Cardiac fibroblast (primary cell): ENCODE data around the gene PGM3.

ENCODE experiments used
- DNase-seq, 2 donors: peaks; one replicate each; pipeline versions ENCODE4 v3.0.0 to v3.0.0-alpha.2; 2010; ENCODE audit warnings: low read depth in 2 of 2
- H3K4me3 ChIP-seq, 2 donors: replicated peaks in 1 of 2; 1 replicate in 1 of 2; 2 replicates in 1 of 2; pipeline ENCODE4 v1.5.1; 2011; ENCODE audit warnings: low read depth in 2 of 2, low read length in 2 of 2, mild to moderate bottlenecking in 2 of 2, moderate library complexity in 1 of 2
- CTCF ChIP-seq: IDR thresholded peaks from one replicate; pipeline ENCODE4 v1.5.1; 2011; ENCODE audit warnings: low read depth, mild to moderate bottlenecking, low read length, inconsistent platforms

Gene PGM3, protein sequence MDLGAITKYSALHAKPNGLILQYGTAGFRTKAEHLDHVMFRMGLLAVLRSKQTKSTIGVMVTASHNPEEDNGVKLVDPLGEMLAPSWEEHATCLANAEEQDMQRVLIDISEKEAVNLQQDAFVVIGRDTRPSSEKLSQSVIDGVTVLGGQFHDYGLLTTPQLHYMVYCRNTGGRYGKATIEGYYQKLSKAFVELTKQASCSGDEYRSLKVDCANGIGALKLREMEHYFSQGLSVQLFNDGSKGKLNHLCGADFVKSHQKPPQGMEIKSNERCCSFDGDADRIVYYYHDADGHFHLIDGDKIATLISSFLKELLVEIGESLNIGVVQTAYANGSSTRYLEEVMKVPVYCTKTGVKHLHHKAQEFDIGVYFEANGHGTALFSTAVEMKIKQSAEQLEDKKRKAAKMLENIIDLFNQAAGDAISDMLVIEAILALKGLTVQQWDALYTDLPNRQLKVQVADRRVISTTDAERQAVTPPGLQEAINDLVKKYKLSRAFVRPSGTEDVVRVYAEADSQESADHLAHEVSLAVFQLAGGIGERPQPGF

DNA sequence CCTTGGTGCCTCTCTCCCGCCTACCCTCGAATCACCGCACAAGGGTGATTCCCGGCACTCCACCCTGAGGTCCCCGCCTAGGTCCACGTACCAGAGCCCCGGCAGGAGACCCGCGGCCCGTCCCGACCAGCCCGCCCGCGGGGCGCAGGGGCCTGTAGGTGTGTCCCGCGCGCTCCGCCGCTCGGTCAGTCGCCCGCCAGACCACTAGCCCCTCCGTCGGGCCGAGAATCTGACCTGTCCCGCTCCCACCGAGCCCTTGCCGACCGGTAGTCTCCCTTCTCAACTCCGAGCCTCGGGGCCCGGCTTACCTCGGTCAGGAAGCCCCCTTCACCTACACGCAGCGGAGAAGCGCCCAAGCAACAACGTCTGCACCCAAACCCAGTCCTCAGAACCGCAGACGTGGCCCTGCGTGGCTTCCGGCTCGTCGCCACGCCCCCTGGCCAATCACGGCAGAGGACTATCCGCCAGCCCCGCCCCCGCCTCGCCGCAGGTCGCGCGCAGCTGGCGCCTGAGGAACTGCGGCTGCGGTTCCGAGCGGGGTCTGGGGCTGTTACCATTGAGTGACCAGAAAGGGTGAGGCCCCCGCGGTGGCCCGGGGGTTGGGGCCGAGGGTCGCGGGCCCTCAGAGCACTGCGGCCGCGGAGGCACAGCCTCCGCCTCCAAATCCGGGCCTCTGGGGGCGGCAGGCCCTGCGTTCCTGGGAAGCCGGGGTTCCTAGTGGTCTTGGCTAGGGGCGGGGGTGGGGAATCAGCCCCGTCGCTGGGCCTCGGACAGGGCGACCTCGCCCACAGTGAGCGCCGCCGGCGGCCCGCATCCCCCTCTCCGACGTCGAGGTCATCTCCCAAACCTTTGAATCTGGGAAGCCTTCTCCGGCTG lies at the start of gene PGM3, which contains the start of gene RWDD2A:
Gene PGM3 (minus strand): TSS at position 395 of the 876 bp plus-strand sequence. CDS start 2,253 bp downstream, outside the sequence.
Gene RWDD2A (plus strand): TSS at position 487 of the 876 bp plus-strand sequence. CDS start 1,095 bp downstream, outside the sequence.
- TF ChIP-seq CTCF: no peak
- peak; percentile 85 to 88 for DNase-seq
- peak within 1 kb of the TSS; percentile 85 to 93 for H3K4me3 ChIP-seq

DNA sequence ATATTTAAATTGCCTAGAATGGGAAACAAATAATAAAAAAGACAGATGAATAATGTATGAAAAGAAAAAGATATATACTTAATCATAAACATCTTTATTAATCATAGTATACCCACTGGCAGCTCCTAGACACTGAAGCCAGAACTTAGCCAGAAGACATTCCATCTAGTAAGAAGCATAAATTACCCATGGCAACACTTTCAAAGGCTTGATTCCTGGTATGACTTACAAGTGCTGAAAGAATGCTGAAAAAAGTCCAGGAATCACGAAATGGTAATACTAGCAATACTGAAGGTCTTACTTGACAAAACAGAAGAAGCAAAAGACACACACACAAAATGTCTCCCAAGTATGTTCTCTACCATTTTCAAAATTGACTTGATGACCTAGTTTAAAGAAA lies 38.1 kb upstream of the PGM3 start:
- peak; percentile 57 to 72 for DNase-seq
- TF ChIP-seq CTCF: no peak
- no peak overlapping the region for H3K4me3 ChIP-seq

DNA sequence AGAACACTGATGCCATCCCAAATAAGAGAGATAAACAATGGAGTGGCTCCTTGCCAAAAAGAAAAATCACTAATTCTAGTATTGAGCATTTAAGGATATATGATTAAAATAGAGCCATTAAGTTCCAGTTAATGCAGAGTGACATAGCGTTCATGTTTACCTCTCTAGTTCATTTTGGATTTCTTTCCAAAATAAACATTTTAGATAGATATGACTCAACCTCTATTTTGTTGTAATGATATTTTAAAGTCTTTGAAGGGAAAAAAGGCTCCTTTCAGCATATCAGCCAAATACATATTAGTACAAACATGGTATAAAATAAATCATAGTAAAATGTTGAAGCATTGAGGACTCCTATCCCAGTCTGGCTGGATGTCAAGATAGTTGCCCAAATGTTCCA lies 33.5 kb upstream of the PGM3 start:
- H3K4me3 ChIP-seq: no peak overlapping the region
- no peak for TF ChIP-seq CTCF
- peak in 1 of 2 donors; percentile 33 for DNase-seq

GRCh38 chr6:83221889-83222479 lies 28.9 kb upstream of the PGM3 start:
- peak; percentile 35 for TF ChIP-seq CTCF
- H3K4me3 ChIP-seq: no peak overlapping the region
- peak; percentile 71 to 72 for DNase-seq

DNA sequence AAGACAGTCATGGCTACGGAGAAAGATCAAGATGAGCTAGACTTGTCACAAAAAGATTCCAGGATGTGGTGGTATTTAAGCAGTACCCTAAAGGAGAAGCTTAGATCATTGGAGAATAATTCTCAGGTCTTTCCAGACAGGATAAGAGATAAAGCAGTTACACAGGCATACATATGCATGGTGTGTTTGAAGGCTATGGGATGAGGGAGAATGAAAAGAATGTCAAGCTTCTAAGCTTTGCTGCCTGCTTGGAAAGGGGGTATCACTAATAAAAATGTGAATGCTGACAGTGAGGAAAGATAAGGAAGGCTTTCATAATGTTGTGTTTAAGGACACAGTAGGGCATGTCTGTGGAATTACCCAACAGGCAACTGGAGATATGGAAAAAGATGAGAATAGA lies 28.2 kb upstream of the PGM3 start:
- TF ChIP-seq CTCF: no peak
- DNase-seq: peak in 1 of 2 donors; percentile 35
- H3K4me3 ChIP-seq: no peak overlapping the region

GRCh38 chr6:83220121-83220520 lies 27.1 kb upstream of the PGM3 start:
- no peak overlapping the region for H3K4me3 ChIP-seq
- no peak for TF ChIP-seq CTCF
- DNase-seq: no peak
